ENCODE measurements around the gene AK6.
A peak's percentile ranks its signal among the peaks of the same experiment; 100 is the strongest.
"Not testable (repeated sequence)": the region's sequence is repeated elsewhere in the genome, so short reads cannot be mapped to it uniquely, and the experiment has no call there.

The AK6 gene

GRCh38 chr5:69369340-69370121 lies at the start of gene AK6, which contains the start of the genes RAD17 and TAF9:
AK6 (minus strand) TSS chr5:69369520; CDS start chr5:69369490, 30 bp downstream.
RAD17 (plus strand) TSS chr5:69369818; CDS start chr5:69372209, 2,391 bp downstream.
TAF9 (minus strand) TSS chr5:69369520; CDS start chr5:69365737, 3,783 bp downstream.
- DNase-seq, result peak; percentile 95

- no peak for DNase-seq
Observed at GRCh38 chr5:69418554-69418953, 49.2 kb upstream of the AK6 start.

GRCh38 chr5:69416699-69417098 lies 47.4 kb upstream of the AK6 start:
- DNase-seq, result no peak

- DNase-seq, result no peak
Observed at GRCh38 chr5:69416180-69416579, 46.9 kb upstream of the AK6 start.

- DNase-seq, result no peak
Observed at GRCh38 chr5:69415584-69415958, 46.3 kb upstream of the AK6 start.

- DNase-seq, result peak; percentile 54
Observed at GRCh38 chr5:69414885-69415583, 45.7 kb upstream of the AK6 start, which contains the start of gene MARVELD2. MARVELD2 (plus strand) TSS chr5:69415116; CDS start chr5:69419386, 4,270 bp downstream.

GRCh38 chr5:69404659-69405330 lies 35.5 kb upstream of the AK6 start:
- no peak for DNase-seq

GRCh38 chr5:69378376-69378775 lies 9.1 kb upstream of the AK6 start:
- DNase-seq, result no peak

GRCh38 chr5:69374911-69375446 lies 5.7 kb upstream of the AK6 start:
- DNase-seq, result no peak

- no peak for DNase-seq
Observed at GRCh38 chr5:69372394-69372793, 3.1 kb upstream of the AK6 start.

- DNase-seq, result not testable (repeated sequence)
Observed at GRCh38 chr5:69370335-69370734, 1.0 kb upstream of the AK6 start.

- no peak for DNase-seq
Observed at GRCh38 chr5:69368458-69369339, 621 bp downstream of the AK6 start.

GRCh38 chr5:69367697-69368279 lies 1.5 kb downstream of the AK6 start:
- no peak for DNase-seq

GRCh38 chr5:69364850-69365249 lies 4.5 kb downstream of the AK6 start:
- no peak for DNase-seq

GRCh38 chr5:69364414-69364813 lies 4.9 kb downstream of the AK6 start:
- no peak for DNase-seq

GRCh38 chr5:69360442-69360841 lies 8.9 kb downstream of the AK6 start:
- no peak for DNase-seq

GRCh38 chr5:69359699-69360098 lies 9.6 kb downstream of the AK6 start:
- DNase-seq, result no peak

GRCh38 chr5:69350664-69351063 lies 18.7 kb downstream of the AK6 start:
- no peak for DNase-seq

- no peak for DNase-seq
Observed at GRCh38 chr5:69343083-69343482, 26.2 kb downstream of the AK6 start.

- DNase-seq, result no peak
Observed at GRCh38 chr5:69341520-69342161, 27.7 kb downstream of the AK6 start.

- DNase-seq, result no peak
Observed at GRCh38 chr5:69335341-69335935, 33.9 kb downstream of the AK6 start.

Measured in activated T-cell treated with anti-CD3 and anti-CD28 coated beads, Interleukin-2, amount 50 U/mL, for 1 hour (primary cell).